SK-N-MC (cell line): ENCODE data around the gene PLCB3.

Experiments
- EZH2 ChIP-seq: fragments of 200-600 bp; sonication (generic); IDR thresholded peaks from one replicate; pipeline ENCODE4 v1.6.1; 2017; ENCODE audit warnings: antibody characterized with exemption
- FOXP2 ChIP-seq: optimal IDR thresholded peaks from 2 replicates; pipeline ENCODE3; 2011; ENCODE audit warnings: mild to moderate bottlenecking, moderate library complexity; ENCODE audit not compliant: insufficient read depth; ENCODE audit errors: extremely low read length, control extremely low read depth
- POLR2AphosphoS5 ChIP-seq: IDR thresholded peaks from 2 replicates; pipeline ENCODE4 v1.6.1; 2012; ENCODE audit warnings: mild to moderate bottlenecking, low read depth, low read length, borderline replicate concordance

DNA sequence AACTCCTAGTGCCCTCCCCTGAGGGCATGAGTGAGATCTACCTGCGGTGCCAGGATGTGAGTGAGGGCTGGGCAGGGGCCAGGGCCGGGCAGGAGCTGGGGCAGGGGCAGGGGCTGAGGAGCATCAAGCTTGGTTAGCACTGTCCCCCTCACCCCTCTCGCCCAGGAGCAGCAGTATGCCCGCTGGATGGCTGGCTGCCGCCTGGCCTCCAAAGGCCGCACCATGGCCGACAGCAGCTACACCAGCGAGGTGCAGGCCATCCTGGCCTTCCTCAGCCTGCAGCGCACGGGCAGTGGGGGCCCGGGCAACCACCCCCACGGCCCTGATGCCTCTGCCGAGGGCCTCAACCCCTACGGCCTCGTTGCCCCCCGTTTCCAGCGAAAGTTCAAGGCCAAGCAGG lies 31.1 kb upstream of the PLCB3 start:
- no peak for TF ChIP-seq EZH2
- TF ChIP-seq POLR2AphosphoS5: no peak
- TF ChIP-seq FOXP2: no peak
